CD4-positive, CD25-positive, alpha-beta regulatory T cell (primary cell): ENCODE results near the gene TIGAR. TPM values are rescaled to one million over a fixed set of nuclear protein-coding genes. Genes with fewer than 3 reads are reported as not detected.

Experiments
- ATAC-seq, 2 donors: fragments of 150-1000 bp; cut with Tn5 transposase; one replicate each; pipeline ENCODE4 v1.10.0; 2021; ENCODE audit warnings: low read depth in 2 of 2, moderate number of reproducible peaks in 2 of 2, moderate library complexity in 1 of 2
- DNase-seq, 3 donors: peaks; one replicate each; pipeline versions ENCODE4 v3.0.0 to v3.0.0-alpha.2; 2012 to 2022; ENCODE audit warnings: mixed read lengths in 1 of 3
- H3K27ac ChIP-seq: one replicate; pipeline ENCODE4 v1.7.0; 2013; ENCODE audit warnings: mild to moderate bottlenecking, low read length; ENCODE audit not compliant: insufficient read depth, poor library complexity, severe bottlenecking
- H3K27me3 ChIP-seq: one replicate; pipeline ENCODE4 v1.7.0; 2013; ENCODE audit warnings: low read length; ENCODE audit not compliant: control insufficient read depth, insufficient read depth
- H3K36me3 ChIP-seq: one replicate; pipeline ENCODE4 v1.7.0; 2013; ENCODE audit warnings: mild to moderate bottlenecking, low read length, moderate library complexity; ENCODE audit not compliant: control insufficient read depth, insufficient read depth
- H3K4me1 ChIP-seq: 2 replicates; pipeline ENCODE4 v1.7.0; 2013; ENCODE audit warnings: mild to moderate bottlenecking, low read length; ENCODE audit not compliant: insufficient read depth, control insufficient read depth, poor library complexity, severe bottlenecking
- H3K4me3 ChIP-seq: one replicate; pipeline ENCODE4 v1.7.0; 2013; ENCODE audit warnings: low read depth, mild to moderate bottlenecking, low read length, moderate library complexity
- H3K9me3 ChIP-seq, 2 experiments: 1 replicate in 1 of 2; 2 replicates in 1 of 2; pipeline ENCODE4 v1.7.0; 2013; ENCODE audit warnings: low read length in 2 of 2, mild to moderate bottlenecking in 1 of 2, moderate library complexity in 1 of 2; ENCODE audit not compliant: control insufficient read depth in 2 of 2
- H3K27ac Mint-ChIP-seq, 3 donors: one replicate each; pipeline ENCODE4 v1.8.0; 2020 to 2022; ENCODE audit warnings: mild to moderate bottlenecking in 3 of 3, mixed read lengths in 3 of 3, moderate library complexity in 2 of 3
- H3K27me3 Mint-ChIP-seq: one replicate; pipeline ENCODE4 v1.8.0; 2022; ENCODE audit warnings: mild to moderate bottlenecking, mixed read lengths
- H3K36me3 Mint-ChIP-seq: one replicate; pipeline ENCODE4 v1.8.0; 2020; ENCODE audit warnings: mixed read lengths
- H3K4me1 Mint-ChIP-seq, 4 donors: one replicate each; pipeline ENCODE4 v1.8.0; 2020 to 2022; ENCODE audit warnings: mixed read lengths in 4 of 4, mild to moderate bottlenecking in 1 of 4
- H3K4me3 Mint-ChIP-seq, 4 donors: one replicate each; pipeline ENCODE4 v1.8.0; 2020 to 2022; ENCODE audit warnings: mild to moderate bottlenecking in 4 of 4, mixed read lengths in 4 of 4, moderate library complexity in 3 of 4
- H3K9me3 Mint-ChIP-seq, 7 donors: one replicate each; pipeline ENCODE4 v1.8.0; 2020 to 2022; ENCODE audit warnings: mixed read lengths in 7 of 7, mild to moderate bottlenecking in 3 of 7, moderate library complexity in 2 of 7
- polyA plus RNA-seq, 4 donors: library from polyadenylated mRNA; unstranded; fragments of 300-500 nt; fragmentation: Illumina TruSeq; gene quantifications; one replicate each; pipeline ENCODE4 v1.2.3, GENCODE V29; 2021
- total RNA-seq: library from RNA; stranded (reverse); gene quantifications from one replicate; pipeline ENCODE4 v1.2.3, GENCODE V29; 2022

TIGAR gene, protein sequence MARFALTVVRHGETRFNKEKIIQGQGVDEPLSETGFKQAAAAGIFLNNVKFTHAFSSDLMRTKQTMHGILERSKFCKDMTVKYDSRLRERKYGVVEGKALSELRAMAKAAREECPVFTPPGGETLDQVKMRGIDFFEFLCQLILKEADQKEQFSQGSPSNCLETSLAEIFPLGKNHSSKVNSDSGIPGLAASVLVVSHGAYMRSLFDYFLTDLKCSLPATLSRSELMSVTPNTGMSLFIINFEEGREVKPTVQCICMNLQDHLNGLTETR
- total RNA-seq, result 13.3 TPM
- polyA plus RNA-seq, result 1 to 10 TPM; 2.1 to 7.1 (median 5.6) TPM

DNA sequence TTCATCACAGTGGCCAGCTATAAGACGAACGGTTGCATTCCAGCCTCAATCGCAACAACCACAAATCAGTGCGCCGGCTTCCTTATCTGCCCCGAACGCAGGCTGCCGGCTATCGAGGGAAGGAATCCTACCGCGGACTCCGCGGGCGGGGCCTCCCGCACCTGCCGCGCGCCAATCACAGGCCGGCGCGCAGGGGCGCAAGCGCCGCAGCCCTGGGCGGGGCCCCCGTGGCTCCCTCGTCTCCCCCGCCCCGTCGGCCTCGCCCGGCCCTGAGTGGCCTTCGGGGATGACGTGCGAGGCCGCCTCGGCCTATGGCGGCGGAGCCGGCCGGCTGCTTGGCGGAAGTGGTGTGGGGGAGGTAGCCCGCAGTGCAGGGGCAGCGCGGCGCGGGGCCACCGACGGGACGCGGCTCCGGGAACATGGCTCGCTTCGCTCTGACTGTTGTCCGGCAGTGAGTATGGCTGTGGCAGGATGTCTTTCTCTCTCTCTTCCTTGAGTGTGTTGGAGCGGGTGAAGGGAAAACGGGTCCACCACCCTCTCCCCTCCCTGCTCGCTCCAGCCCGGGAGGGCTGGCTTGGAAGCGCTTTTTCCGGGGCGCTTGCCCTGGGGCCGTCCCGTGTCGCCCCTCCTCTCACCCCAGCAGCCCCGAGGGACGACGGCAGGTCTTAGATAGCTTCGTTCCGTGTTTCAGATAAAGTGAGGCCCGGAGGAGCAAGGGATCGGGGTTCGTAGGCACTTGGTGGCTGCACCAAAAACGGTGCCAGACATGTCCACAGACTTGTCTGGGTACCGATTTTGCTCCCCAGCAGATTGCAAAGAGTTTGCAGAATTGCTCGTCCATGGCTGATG lies at the start of gene TIGAR:
Gene TIGAR, plus strand, starts transcription at position 361 of the 849 bp plus-strand sequence. Its CDS starts 59 bp downstream, at position 420.
- H3K4me3 Mint-ChIP-seq, result peak within 1 kb of the TSS; percentile 86 to 96 (median 96)
- ATAC-seq (peak; percentile 97 to 98), DNase-seq (peak; percentile 90 to 96 (median 92))
- peaks cover 21% of the 10 kb centered on the region for H3K4me1 ChIP-seq
- no peaks in the 10 kb centered on the region for H3K9me3 ChIP-seq
- peak within 1 kb of the TSS; percentile 92 for H3K4me3 ChIP-seq
- H3K9me3 Mint-ChIP-seq, result no peaks in the 10 kb centered on the region
- H3K36me3 ChIP-seq, result no peaks in the 10 kb centered on the region
- H3K27me3 Mint-ChIP-seq, result no peaks in the 10 kb centered on the region
- H3K4me1 Mint-ChIP-seq, result peaks cover 23 to 50% (median 39%) of the 10 kb centered on the region in 4 donors
- peaks cover 7% of the 10 kb centered on the region for H3K36me3 Mint-ChIP-seq
- H3K27me3 ChIP-seq, result no peaks in the 10 kb centered on the region
- peak within 1 kb of the TSS; percentile 91 to 96 (median 94) for H3K27ac Mint-ChIP-seq
- H3K27ac ChIP-seq, result peak within 1 kb of the TSS; percentile 85

DNA sequence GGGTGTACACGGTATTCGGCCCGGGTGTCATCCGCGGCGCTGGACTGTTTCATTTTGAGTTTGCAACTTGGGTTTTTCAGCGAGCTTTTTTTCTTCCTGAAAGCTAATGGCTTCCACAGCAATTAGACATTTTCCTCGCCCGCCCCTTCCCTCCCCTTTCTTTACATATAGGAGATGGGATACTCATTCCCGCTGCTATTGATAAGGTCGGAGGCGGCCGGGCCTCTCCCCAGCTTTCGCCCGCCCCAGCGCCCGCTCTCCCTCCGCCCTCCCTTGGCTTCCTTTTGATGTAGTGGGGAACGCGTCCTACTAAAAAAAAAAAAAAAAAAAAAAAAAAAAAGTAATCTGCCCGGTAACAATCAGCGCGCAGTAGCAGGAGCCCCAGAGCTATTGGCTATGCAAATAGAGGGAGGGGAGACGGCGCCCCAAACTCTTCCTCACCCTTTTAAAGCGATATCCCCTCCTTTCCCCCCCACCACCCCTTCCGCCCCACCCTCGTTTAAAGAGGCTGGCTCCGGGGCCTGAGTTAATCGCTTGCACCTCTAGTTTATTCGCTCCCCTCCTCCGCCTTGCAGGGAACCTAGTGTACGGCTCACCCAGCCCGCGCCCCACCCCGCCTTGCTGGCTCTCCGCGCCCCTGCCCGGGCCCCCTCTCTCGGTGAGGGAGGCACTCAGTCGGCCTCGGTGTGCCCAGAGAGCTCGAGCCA lies 49.1 kb upstream of the TIGAR start:
- peak; percentile 85 to 98 (median 90) for DNase-seq
- peaks cover 11 to 35% (median 26%) of the 10 kb centered on the region in 4 donors for H3K4me1 Mint-ChIP-seq
- H3K27me3 ChIP-seq, result no peaks in the 10 kb centered on the region
- peaks cover 35% of the 10 kb centered on the region for H3K27me3 Mint-ChIP-seq
- peaks cover 54% of the 10 kb centered on the region for H3K4me1 ChIP-seq
- H3K4me3 Mint-ChIP-seq, result peak overlapping the region; percentile 96 to 100 (median 97)
- H3K36me3 ChIP-seq, result peaks cover 9% of the 10 kb centered on the region
- no peaks in the 10 kb centered on the region for H3K9me3 ChIP-seq
- H3K9me3 Mint-ChIP-seq, result peaks cover 0 to 3% (median 0%) of the 10 kb centered on the region in 7 donors
- peak; percentile 66 to 72 for ATAC-seq
- H3K4me3 ChIP-seq, result peak overlapping the region; percentile 88
- H3K36me3 Mint-ChIP-seq, result peaks cover 6% of the 10 kb centered on the region
- peak overlapping the region; percentile 99 to 100 (median 99) for H3K27ac Mint-ChIP-seq
- peak overlapping the region; percentile 96 for H3K27ac ChIP-seq

DNA sequence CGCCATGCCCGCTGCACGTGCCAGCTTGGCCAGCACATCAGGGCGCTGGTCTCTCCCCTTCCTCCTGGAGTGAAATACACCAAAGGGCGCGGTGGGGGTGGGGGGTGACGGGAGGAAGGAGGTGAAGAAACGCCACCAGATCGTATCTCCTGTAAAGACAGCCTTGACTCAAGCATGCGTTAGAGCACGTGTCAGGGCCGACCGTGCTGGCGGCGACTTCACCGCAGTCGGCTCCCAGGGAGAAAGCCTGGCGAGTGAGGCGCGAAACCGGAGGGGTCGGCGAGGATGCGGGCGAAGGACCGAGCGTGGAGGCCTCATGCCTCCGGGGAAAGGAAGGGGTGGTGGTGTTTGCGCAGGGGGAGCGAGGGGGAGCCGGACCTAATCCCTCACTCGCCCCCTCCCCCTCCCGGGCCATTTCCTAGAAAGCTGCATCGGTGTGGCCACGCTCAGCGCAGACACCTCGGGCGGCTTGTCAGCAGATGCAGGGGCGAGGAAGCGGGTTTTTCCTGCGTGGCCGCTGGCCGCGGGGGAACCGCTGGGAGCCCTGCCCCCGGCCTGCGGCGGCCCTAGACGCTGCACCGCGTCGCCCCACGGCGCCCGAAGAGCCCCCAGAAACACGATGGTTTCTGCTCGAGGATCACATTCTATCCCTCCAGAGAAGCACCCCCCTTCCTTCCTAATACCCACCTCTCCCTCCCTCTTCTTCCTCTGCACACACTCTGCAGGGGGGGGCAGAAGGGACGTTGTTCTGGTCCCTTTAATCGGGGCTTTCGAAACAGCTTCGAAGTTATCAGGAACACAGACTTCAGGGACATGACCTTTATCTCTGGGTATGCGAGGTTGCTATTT lies 48.4 kb upstream of the TIGAR start:
- H3K27me3 ChIP-seq, result no peaks in the 10 kb centered on the region
- peaks cover 13% of the 10 kb centered on the region for H3K36me3 ChIP-seq
- H3K9me3 Mint-ChIP-seq, result peaks cover 0 to 3% (median 0%) of the 10 kb centered on the region in 7 donors
- peaks cover 35% of the 10 kb centered on the region for H3K27me3 Mint-ChIP-seq
- peaks cover 10% of the 10 kb centered on the region for H3K36me3 Mint-ChIP-seq
- H3K27ac ChIP-seq, result peak overlapping the region; percentile 96
- H3K4me1 Mint-ChIP-seq, result peaks cover 15 to 41% (median 32%) of the 10 kb centered on the region in 4 donors
- peak; percentile 49 to 91 (median 63) for DNase-seq
- H3K4me3 ChIP-seq, result peak overlapping the region; percentile 84
- H3K9me3 ChIP-seq, result no peaks in the 10 kb centered on the region
- peaks cover 61% of the 10 kb centered on the region for H3K4me1 ChIP-seq
- H3K27ac Mint-ChIP-seq, result peak overlapping the region; percentile 99 to 100 (median 99)
- peak; percentile 11 to 15 for ATAC-seq
- peak overlapping the region; percentile 96 to 100 (median 97) for H3K4me3 Mint-ChIP-seq

DNA sequence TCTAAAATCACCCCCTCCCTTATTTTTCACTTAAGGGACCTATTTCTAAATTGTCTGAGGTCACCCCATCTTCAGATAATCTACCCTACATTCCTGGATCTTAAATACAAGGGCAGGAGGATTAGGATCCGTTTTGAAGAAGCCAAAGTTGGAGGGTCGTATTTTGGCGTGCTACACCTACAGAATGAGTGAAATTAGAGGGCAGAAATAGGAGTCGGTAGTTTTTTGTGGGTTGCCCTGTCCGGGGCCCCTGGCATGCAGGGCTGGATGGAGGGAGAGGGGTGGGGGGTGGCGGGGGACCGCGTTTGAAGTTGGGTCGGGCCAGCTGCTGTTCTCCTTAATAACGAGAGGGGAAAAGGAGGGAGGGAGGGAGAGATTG lies 47.8 kb upstream of the TIGAR start:
- H3K9me3 ChIP-seq, result no peaks in the 10 kb centered on the region
- ATAC-seq, result no peak
- H3K4me1 Mint-ChIP-seq, result peaks cover 21 to 46% (median 35%) of the 10 kb centered on the region in 4 donors
- peak in 1 of 3 donors; percentile 34 for DNase-seq
- peaks cover 64% of the 10 kb centered on the region for H3K4me1 ChIP-seq
- H3K36me3 Mint-ChIP-seq, result peaks cover 14% of the 10 kb centered on the region
- peak overlapping the region; percentile 96 for H3K27ac ChIP-seq
- H3K27me3 ChIP-seq, result no peaks in the 10 kb centered on the region
- peaks cover 0 to 3% (median 0%) of the 10 kb centered on the region in 7 donors for H3K9me3 Mint-ChIP-seq
- peak overlapping the region; percentile 96 to 99 (median 98) for H3K27ac Mint-ChIP-seq
- peak overlapping the region; percentile 91 for H3K4me3 ChIP-seq
- peaks cover 19% of the 10 kb centered on the region for H3K36me3 ChIP-seq
- H3K4me3 Mint-ChIP-seq, result peak overlapping the region; percentile 96 to 98 (median 97)
- H3K27me3 Mint-ChIP-seq, result peaks cover 31% of the 10 kb centered on the region

DNA sequence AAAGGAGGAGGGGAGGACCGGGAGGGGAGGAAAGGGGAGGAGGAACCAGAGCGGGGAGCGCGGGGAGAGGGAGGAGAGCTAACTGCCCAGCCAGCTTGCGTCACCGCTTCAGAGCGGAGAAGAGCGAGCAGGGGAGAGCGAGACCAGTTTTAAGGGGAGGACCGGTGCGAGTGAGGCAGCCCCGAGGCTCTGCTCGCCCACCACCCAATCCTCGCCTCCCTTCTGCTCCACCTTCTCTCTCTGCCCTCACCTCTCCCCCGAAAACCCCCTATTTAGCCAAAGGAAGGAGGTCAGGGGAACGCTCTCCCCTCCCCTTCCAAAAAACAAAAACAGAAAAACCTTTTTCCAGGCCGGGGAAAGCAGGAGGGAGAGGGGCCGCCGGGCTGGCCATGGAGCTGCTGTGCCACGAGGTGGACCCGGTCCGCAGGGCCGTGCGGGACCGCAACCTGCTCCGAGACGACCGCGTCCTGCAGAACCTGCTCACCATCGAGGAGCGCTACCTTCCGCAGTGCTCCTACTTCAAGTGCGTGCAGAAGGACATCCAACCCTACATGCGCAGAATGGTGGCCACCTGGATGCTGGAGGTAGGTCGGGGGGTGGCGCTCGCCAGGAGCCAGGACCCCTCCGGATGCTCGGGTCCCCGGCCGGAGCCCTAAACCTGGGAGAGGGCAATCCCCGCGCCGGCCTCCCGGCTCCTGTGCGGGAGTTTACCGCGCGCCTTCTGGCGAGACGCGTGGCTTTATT lies 47.2 kb upstream of the TIGAR start, which contains the start of gene CCND2:
Gene CCND2, plus strand, starts transcription at position 111 of the 744 bp plus-strand sequence. Its CDS starts 279 bp downstream, at position 390.
- Histone ChIP-seq H3K36me3 (peaks cover 25% of the 10 kb centered on the region), H3K4me3 (peak within 1 kb of the TSS; percentile 91), H3K27ac (peak within 1 kb of the TSS; percentile 96), H3K4me1 (peaks cover 64% of the 10 kb centered on the region), H3K27me3 (no peaks in the 10 kb centered on the region), H3K9me3 (no peaks in the 10 kb centered on the region)
- DNase-seq (peak; percentile 65 to 88 (median 71)), ATAC-seq (no peak)
- Mint-ChIP-seq H3K9me3 (peaks cover 0 to 3% (median 0%) of the 10 kb centered on the region in 7 donors), H3K27me3 (peaks cover 26% of the 10 kb centered on the region), H3K36me3 (peaks cover 20% of the 10 kb centered on the region), H3K4me1 (peaks cover 23 to 47% (median 36%) of the 10 kb centered on the region in 4 donors), H3K27ac (peak within 1 kb of the TSS; percentile 99 to 100 (median 99)), H3K4me3 (peak within 1 kb of the TSS; percentile 96 to 100 (median 97))

DNA sequence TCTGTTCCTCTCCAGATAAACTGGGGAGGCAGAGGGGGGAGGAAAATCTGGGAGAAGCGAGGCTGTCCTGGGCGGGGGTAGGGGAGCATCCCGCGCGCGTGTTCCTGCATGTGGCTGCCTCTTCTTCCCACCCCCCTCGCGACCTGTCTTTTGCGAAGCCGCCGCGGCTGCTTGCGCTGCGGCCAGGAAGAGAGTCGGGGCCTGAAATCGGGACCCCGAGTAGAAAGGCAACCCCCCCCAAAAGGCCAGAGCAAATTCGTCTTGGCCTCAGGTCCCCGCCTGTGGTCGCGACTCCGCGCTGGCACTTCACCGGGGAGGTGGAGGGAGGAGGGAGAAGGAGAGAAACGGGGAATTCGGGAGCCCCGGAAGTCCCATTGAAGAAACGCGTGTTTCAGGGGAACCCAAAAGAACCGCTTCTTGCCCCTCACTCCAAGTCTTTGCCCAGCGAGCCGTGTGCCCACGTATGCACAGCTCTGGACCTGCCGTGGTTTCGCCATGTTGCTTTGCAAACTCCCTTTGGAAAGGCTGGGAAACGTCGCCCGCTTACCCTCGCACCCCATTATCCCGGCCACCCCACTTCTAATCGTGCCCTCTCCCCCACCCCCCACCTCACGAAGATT lies 46.5 kb upstream of the TIGAR start:
- DNase-seq (peak in 2 of 3 donors; percentile 30 to 53), ATAC-seq (no peak)
- peaks cover 32% of the 10 kb centered on the region for H3K36me3 ChIP-seq
- H3K4me1 ChIP-seq, result peaks cover 70% of the 10 kb centered on the region
- peaks cover 0 to 3% (median 0%) of the 10 kb centered on the region in 7 donors for H3K9me3 Mint-ChIP-seq
- H3K4me3 Mint-ChIP-seq, result peak overlapping the region; percentile 96 to 98 (median 97)
- peaks cover 27% of the 10 kb centered on the region for H3K36me3 Mint-ChIP-seq
- peak overlapping the region; percentile 91 for H3K4me3 ChIP-seq
- H3K27ac Mint-ChIP-seq, result peak overlapping the region; percentile 91 to 99 (median 96)
- H3K27me3 Mint-ChIP-seq, result peaks cover 23% of the 10 kb centered on the region
- no peaks in the 10 kb centered on the region for H3K27me3 ChIP-seq
- H3K4me1 Mint-ChIP-seq, result peaks cover 28 to 54% (median 41%) of the 10 kb centered on the region in 4 donors
- H3K9me3 ChIP-seq, result no peaks in the 10 kb centered on the region
- H3K27ac ChIP-seq, result peak overlapping the region; percentile 96
